Esophagus muscularis mucosa (tissue), 4 donors: Measurements from ENCODE around the gene EIF4G3. TPM values are rescaled to one million over a fixed set of nuclear protein-coding genes. Genes with fewer than 3 reads are reported as not detected.

Source experiments
- DNase-seq: peaks from one replicate; pipeline ENCODE4 v3.0.0-alpha.2; 2017; ENCODE audit errors: extremely low spot score
- H3K27ac ChIP-seq, 4 donors: fragments of 200-600 bp; sonication (generic); replicated peaks in 1 of 4; 1 replicate in 3 of 4; 2 replicates in 1 of 4; pipeline ENCODE4 v1.5.1; 2016 to 2019; ENCODE audit warnings: mild to moderate bottlenecking in 1 of 4
- H3K27me3 ChIP-seq, 4 donors: fragments of 200-600 bp; sonication (generic); one replicate each; pipeline versions ENCODE4 v1.5.1 to v1.6.0; 2016 to 2019
- H3K36me3 ChIP-seq, 4 donors: fragments of 200-600 bp; sonication (generic); one replicate each; pipeline ENCODE4 v1.5.1; 2016 to 2019
- H3K4me1 ChIP-seq, 4 donors: fragments of 200-600 bp; sonication (generic); one replicate each; pipeline ENCODE4 v1.5.1; 2016 to 2019
- H3K4me3 ChIP-seq, 4 donors: fragments of 200-600 bp; sonication (generic); 1 replicate in 2 of 4; 2 replicates in 2 of 4; pipeline ENCODE4 v1.5.1; 2016 to 2019; ENCODE audit warnings: mild to moderate bottlenecking in 4 of 4, moderate library complexity in 1 of 4
- H3K9me3 ChIP-seq, 4 donors: fragments of 200-600 bp; sonication (generic); 1 replicate in 3 of 4; 2 replicates in 1 of 4; pipeline ENCODE4 v1.5.1; 2016 to 2019
- EP300 ChIP-seq: sonication (generic); formaldehyde crosslinking; IDR thresholded peaks from one replicate; pipeline ENCODE4 v1.6.1; 2017; ENCODE audit warnings: antibody characterized with exemption
- POLR2A ChIP-seq: fragments of 450-650 bp; IDR thresholded peaks from one replicate; pipeline ENCODE4 v1.6.1; 2017; ENCODE audit warnings: antibody characterized with exemption, moderate library complexity, mild to moderate bottlenecking, low read depth
- POLR2AphosphoS5 ChIP-seq, 2 donors: sonication (generic); formaldehyde crosslinking; IDR thresholded peaks; one replicate each; pipeline ENCODE4 v1.6.1; 2017; ENCODE audit warnings: antibody characterized with exemption in 2 of 2
- WGBS: methylation state at CpG from one replicate; pipeline ENCODE4 v1.1.5; 2018; 5-methylcytosine and 5-hydroxymethylcytosine counted together
- intact Hi-C: fragments of 100-400 bp; cut with DNase I; formaldehyde crosslinking; loops from one replicate; pipeline ENCODE4 v1.15.1; 2023
- total RNA-seq, 4 donors: library from RNA; depleted of rRNA; stranded (reverse); fragments of >200 nt; gene quantifications; one replicate each; pipeline versions ENCODE4 v1.1.0 to v1.2.1, GENCODE V29; 2016
- TF ChIP-seq, protein P1 (sequence below), 3 experiments: fragments of 200-600 bp in 2 of 3; fragments of 450-650 bp in 1 of 3; sonication (generic) in 2 of 3; IDR thresholded peaks; one replicate each; pipeline ENCODE4 v1.5.1; 2017 to 2019; ENCODE audit warnings: antibody characterized with exemption in 3 of 3, mild to moderate bottlenecking in 2 of 3, moderate library complexity in 1 of 3

EIF4G3 gene
- total RNA-seq, 4 donors from 2014 or later, result 43.7 to 64.0 (median 62.2) TPM

- intact Hi-C loops, result loop anchor here (10.0 kb wide), 1 partner anchor 63 kb away; no protein-coding TSS in a partner anchor
- DNase-seq, result no peak
- H3K27me3 ChIP-seq, result no peaks in the 10 kb centered on the region
- no peak overlapping the region for H3K27ac ChIP-seq
- H3K4me3 ChIP-seq, result no peak overlapping the region
- peaks cover 0 to 10% (median 4%) of the 10 kb centered on the region in 4 donors for H3K4me1 ChIP-seq
- peaks cover 0 to 18% (median 9%) of the 10 kb centered on the region in 4 donors for H3K36me3 ChIP-seq
- WGBS, result 81% methylated on average over 6 of the region's 6 CpGs
- H3K9me3 ChIP-seq, result no peaks in the 10 kb centered on the region
- TF ChIP-seq POLR2A (no peak), POLR2AphosphoS5 (IDR thresholded peaks at IDR 0.05) (no peak), EP300 (no peak)
- TF ChIP-seq, protein P1, sequence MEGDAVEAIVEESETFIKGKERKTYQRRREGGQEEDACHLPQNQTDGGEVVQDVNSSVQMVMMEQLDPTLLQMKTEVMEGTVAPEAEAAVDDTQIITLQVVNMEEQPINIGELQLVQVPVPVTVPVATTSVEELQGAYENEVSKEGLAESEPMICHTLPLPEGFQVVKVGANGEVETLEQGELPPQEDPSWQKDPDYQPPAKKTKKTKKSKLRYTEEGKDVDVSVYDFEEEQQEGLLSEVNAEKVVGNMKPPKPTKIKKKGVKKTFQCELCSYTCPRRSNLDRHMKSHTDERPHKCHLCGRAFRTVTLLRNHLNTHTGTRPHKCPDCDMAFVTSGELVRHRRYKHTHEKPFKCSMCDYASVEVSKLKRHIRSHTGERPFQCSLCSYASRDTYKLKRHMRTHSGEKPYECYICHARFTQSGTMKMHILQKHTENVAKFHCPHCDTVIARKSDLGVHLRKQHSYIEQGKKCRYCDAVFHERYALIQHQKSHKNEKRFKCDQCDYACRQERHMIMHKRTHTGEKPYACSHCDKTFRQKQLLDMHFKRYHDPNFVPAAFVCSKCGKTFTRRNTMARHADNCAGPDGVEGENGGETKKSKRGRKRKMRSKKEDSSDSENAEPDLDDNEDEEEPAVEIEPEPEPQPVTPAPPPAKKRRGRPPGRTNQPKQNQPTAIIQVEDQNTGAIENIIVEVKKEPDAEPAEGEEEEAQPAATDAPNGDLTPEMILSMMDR (IDR thresholded peaks at IDR 0.05), result no peak
Observed at GRCh38 chr1:21082073-21082472, 94.6 kb downstream of the EIF4G3 start.

DNA sequence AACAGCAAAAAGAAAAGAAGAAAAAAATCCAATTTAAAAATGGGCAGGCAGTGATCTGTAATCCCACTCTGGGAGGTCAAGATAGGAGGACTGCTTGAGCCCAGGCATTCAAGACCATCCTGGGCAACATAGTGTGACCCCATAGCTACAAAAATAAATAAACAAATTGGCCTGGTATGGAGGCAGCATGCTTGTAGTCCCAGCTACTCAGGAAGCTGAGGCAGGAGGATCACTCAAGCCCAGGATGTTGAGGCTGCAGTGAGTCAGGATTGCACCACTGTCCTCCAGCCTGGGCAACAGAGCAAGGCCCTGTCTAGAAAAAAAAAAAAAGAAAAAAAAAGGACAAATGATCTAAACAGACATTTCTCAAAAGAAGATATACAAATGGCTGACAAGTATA, 99.6 kb downstream of the EIF4G3 start:
- Histone ChIP-seq H3K4me3 (no peak overlapping the region), H3K36me3 (peaks cover 0 to 8% (median 0%) of the 10 kb centered on the region in 4 donors), H3K27me3 (no peaks in the 10 kb centered on the region), H3K4me1 (peaks cover 4 to 26% (median 15%) of the 10 kb centered on the region in 4 donors), H3K27ac (no peak overlapping the region), H3K9me3 (no peaks in the 10 kb centered on the region)
- DNase-seq, result no peak
- intact Hi-C loops, result no loop called here
- TF ChIP-seq POLR2AphosphoS5 (IDR thresholded peaks at IDR 0.05) (no peak), EP300 (no peak), POLR2A (no peak)
- TF ChIP-seq, protein P1 (IDR thresholded peaks at IDR 0.05), result no peak

DNA sequence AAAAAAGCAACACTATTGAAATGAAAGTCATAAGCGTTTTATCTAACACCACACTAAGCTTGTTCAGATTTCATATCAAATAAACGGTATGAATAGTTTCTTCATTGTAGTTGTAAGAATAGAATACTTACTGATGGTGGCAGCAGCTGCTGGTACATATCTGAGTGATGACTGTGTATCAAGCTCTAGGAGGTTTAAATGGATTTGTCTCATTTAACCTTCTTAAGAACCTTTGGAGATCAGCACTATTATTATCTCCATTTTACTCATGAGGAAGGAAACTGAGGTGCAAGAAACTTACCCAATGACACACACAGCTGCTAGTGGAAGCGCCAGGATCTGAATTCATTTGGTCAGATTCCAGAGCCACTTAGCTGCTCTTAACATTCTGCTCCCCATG, 104.0 kb downstream of the EIF4G3 start:
- Histone ChIP-seq H3K36me3 (peaks cover 0 to 8% (median 0%) of the 10 kb centered on the region in 4 donors), H3K27me3 (no peaks in the 10 kb centered on the region), H3K9me3 (no peaks in the 10 kb centered on the region), H3K4me1 (peaks cover 4 to 31% (median 23%) of the 10 kb centered on the region in 4 donors), H3K27ac (no peak overlapping the region), H3K4me3 (no peak overlapping the region)
- DNase-seq, result no peak
- TF ChIP-seq, protein P1 (IDR thresholded peaks at IDR 0.05), result no peak
- TF ChIP-seq POLR2AphosphoS5 (IDR thresholded peaks at IDR 0.05) (no peak), EP300 (no peak), POLR2A (no peak)
- intact Hi-C loops, result no loop called here
- 84% methylated on average over 3 of the region's 3 CpGs for WGBS

DNA sequence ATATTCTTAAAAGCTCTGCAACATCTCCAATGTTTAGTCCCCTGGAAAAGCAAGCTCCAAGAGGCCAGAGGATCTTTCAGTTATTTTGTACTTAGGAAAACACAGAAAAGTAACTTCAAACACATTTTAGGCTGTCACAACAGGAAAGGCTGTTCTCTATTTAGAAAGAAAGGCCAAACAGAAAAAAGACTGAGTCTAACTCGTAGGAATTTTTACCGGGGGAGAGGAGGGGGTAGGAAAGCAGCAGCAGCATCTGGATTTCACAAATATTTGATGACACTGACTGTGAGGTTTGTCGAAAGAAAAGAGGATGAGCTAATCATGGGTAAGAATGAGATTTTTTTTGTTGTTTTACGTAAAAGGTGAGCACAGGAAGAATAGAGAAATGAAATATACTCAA, 107.1 kb downstream of the EIF4G3 start:
- 22% methylated on average over 4 of the region's 4 CpGs for WGBS
- intact Hi-C loops, result no loop called here
- DNase-seq, result no peak
- Histone ChIP-seq H3K27me3 (no peaks in the 10 kb centered on the region), H3K27ac (peak overlapping the region in 2 of 4 donors; percentile 20 to 39), H3K9me3 (no peaks in the 10 kb centered on the region), H3K4me3 (no peak overlapping the region), H3K4me1 (peaks cover 0 to 15% (median 10%) of the 10 kb centered on the region in 4 donors), H3K36me3 (peaks cover 0 to 8% (median 0%) of the 10 kb centered on the region in 4 donors)
- TF ChIP-seq, protein P1 (IDR thresholded peaks at IDR 0.05), result no peak
- TF ChIP-seq POLR2AphosphoS5 (IDR thresholded peaks at IDR 0.05) (no peak), EP300 (no peak), POLR2A (no peak)

GRCh38 chr1:21068937-21069336, 107.8 kb downstream of the EIF4G3 start:
- intact Hi-C loops, result no loop called here
- peak overlapping the region in 2 of 4 donors; percentile 20 to 39 for H3K27ac ChIP-seq
- TF ChIP-seq EP300, result no peak
- TF ChIP-seq, protein P1 (IDR thresholded peaks at IDR 0.05), result no peak
- no peak for TF ChIP-seq POLR2AphosphoS5 (IDR thresholded peaks at IDR 0.05)
- TF ChIP-seq POLR2A, result no peak

More at GRCh38 chr1:21068937-21069336, 107.8 kb downstream of the EIF4G3 start:
- no peak for DNase-seq
- Histone ChIP-seq H3K4me1 (peaks cover 0 to 15% (median 10%) of the 10 kb centered on the region in 4 donors), H3K9me3 (no peaks in the 10 kb centered on the region), H3K27me3 (no peaks in the 10 kb centered on the region), H3K4me3 (no peak overlapping the region), H3K36me3 (peaks cover 0 to 8% (median 0%) of the 10 kb centered on the region in 4 donors)
